GM12878 (cell line): Measurements from ENCODE around the gene SLC25A26. TPM values are rescaled to one million over a fixed set of nuclear protein-coding genes. Genes with fewer than 3 reads are reported as not detected.
"Not testable (repeated sequence)": the region's sequence is repeated elsewhere in the genome, so short reads cannot be mapped to it uniquely, and the experiment has no call there.

ENCODE experiments used
- ATAC-seq: fragments of 200-7000 bp; cut with Tn5 transposase; 3 replicates; pipeline ENCODE4 v1.9.1; 2020; ENCODE audit warnings: mild to moderate bottlenecking, moderate library complexity
- BruUV-seq: library from RNA; stranded (reverse); fragments of 400-500 nt; replicated peaks from 2 replicates; lab custom pipeline; 2021; lab: Mats Ljungman, UMichigan
- CTCF ChIA-PET: fragments of 300-600 bp; sonication (Branson Sonifier 250); formaldehyde crosslinking; extraction: SDS; loops from one replicate; lab custom pipeline; 2021; ENCODE audit warnings: inconsistent platforms; lab: Yijun Ruan, JAX
- POLR2A ChIA-PET: fragments of 350-600 bp; formaldehyde crosslinking; extraction: SDS; loops from one replicate; lab custom pipeline; 2021; ENCODE audit warnings: inconsistent platforms; lab: Charles Lee
- RAD21 ChIA-PET: fragments of 300-600 bp; sonication (Branson Sonifier 250); formaldehyde crosslinking; loops from one replicate; lab custom pipeline; 2023; ENCODE audit warnings: antibody characterized with exemption; ENCODE audit not compliant: unreplicated experiment; lab: Charles Lee
- SMC1A ChIA-PET: fragments of 300-600 bp; sonication (Branson Sonifier 250); formaldehyde crosslinking; loops from one replicate; lab custom pipeline; 2023; ENCODE audit not compliant: unreplicated experiment, uncharacterized antibody; lab: Charles Lee
- DNase-seq: peaks from one replicate; pipeline ENCODE4 v3.0.0-alpha.2; 2011; ENCODE audit warnings: low read depth, low spot score
- FAIRE-seq: peaks from 3 replicates; lab custom pipeline; 2011; peaks lifted over from hg19 to GRCh38; lab: Jason Lieb, UNC
- H2AFZ ChIP-seq: 2 replicates; pipeline ENCODE4 v1.6.0; 2011; ENCODE audit warnings: low read depth, low read length, control low read depth; ENCODE audit not compliant: control insufficient read depth
- H3K27ac ChIP-seq: 2 replicates; pipeline ENCODE4 v1.5.1; 2011; ENCODE audit warnings: control low read depth; ENCODE audit not compliant: control insufficient read depth, insufficient read depth
- H3K27me3 ChIP-seq, 2 experiments: replicated peaks in 1 of 2; 2 replicates each; pipeline versions ENCODE4 v1.6.0 to v1.6.1; 2011; ENCODE audit warnings: low read length in 1 of 2; ENCODE audit not compliant: control insufficient read depth in 2 of 2, insufficient read depth in 2 of 2
- H3K36me3 ChIP-seq, 2 experiments: 2 replicates each; pipeline ENCODE4 v1.5.1; 2011; ENCODE audit warnings: low read length in 1 of 2; ENCODE audit not compliant: control insufficient read depth in 2 of 2, insufficient read depth in 2 of 2
- H3K4me1 ChIP-seq: 2 replicates; pipeline ENCODE4 v1.6.1; 2011; ENCODE audit warnings: mild to moderate bottlenecking, low read length, moderate library complexity, mixed read lengths; ENCODE audit not compliant: control insufficient read depth, insufficient read depth
- H3K4me2 ChIP-seq: 2 replicates; pipeline ENCODE4 v1.6.0; 2011; ENCODE audit warnings: control low read depth; ENCODE audit not compliant: control insufficient read depth, insufficient read depth
- H3K4me3 ChIP-seq: fragments of 200-600 bp; sonication (generic); 2 replicates; pipeline ENCODE4 v1.5.1; 2016
- H3K79me2 ChIP-seq: 2 replicates; pipeline ENCODE4 v1.6.0; 2011; ENCODE audit warnings: low read length; ENCODE audit not compliant: control insufficient read depth, insufficient read depth
- H3K9ac ChIP-seq: 2 replicates; pipeline ENCODE4 v1.8.0; 2011; ENCODE audit warnings: low read length, control low read depth, mixed read lengths; ENCODE audit not compliant: control insufficient read depth, insufficient read depth
- H3K9me3 ChIP-seq: replicated peaks from 3 replicates; pipeline ENCODE4 v1.5.1; 2011; ENCODE audit warnings: mild to moderate bottlenecking, low read length; ENCODE audit not compliant: control insufficient read depth, insufficient read depth
- H4K20me1 ChIP-seq: 2 replicates; pipeline ENCODE4 v1.6.0; 2011; ENCODE audit not compliant: control insufficient read depth, insufficient read depth
- ATF3 ChIP-seq: IDR thresholded peaks from 2 replicates; pipeline ENCODE4 v1.6.1; 2011; ENCODE audit warnings: low read depth, mild to moderate bottlenecking, low read length, moderate library complexity, borderline replicate concordance; ENCODE audit errors: extremely low read depth
- CEBPZ ChIP-seq: fragments of 150-350 bp; IDR thresholded peaks from 2 replicates; pipeline ENCODE4 v1.6.1; 2016; ENCODE audit warnings: low read depth, low read length
- CREB1 ChIP-seq: IDR thresholded peaks from 2 replicates; pipeline ENCODE4 v1.6.1; 2012; ENCODE audit warnings: low read depth, mild to moderate bottlenecking, inconsistent platforms
- GATAD2B ChIP-seq: fragments of 450-650 bp; conservative IDR thresholded peaks from 2 replicates; pipeline ENCODE4 v1.6.1; 2017; ENCODE audit warnings: low read depth, mild to moderate bottlenecking, moderate library complexity
- IKZF2 ChIP-seq, 2 experiments: fragments of 450-650 bp; IDR thresholded peaks; 2 replicates each; pipeline ENCODE4 v1.6.1; 2017; ENCODE audit warnings: mild to moderate bottlenecking in 2 of 2, moderate library complexity in 2 of 2
- KDM1A ChIP-seq: fragments of 200-600 bp; sonication (generic); IDR thresholded peaks from 2 replicates; pipeline ENCODE4 v1.6.1; 2016; ENCODE audit warnings: borderline replicate concordance
- PML ChIP-seq: IDR thresholded peaks from 2 replicates; pipeline ENCODE4 v1.6.1; 2012; ENCODE audit warnings: low read length, inconsistent platforms
- RUNX3 ChIP-seq: IDR thresholded peaks from 2 replicates; pipeline ENCODE4 v1.6.1; 2012; ENCODE audit warnings: low read length, inconsistent platforms
- STAT1 ChIP-seq: fragments of 450-650 bp; conservative IDR thresholded peaks from 2 replicates; pipeline ENCODE4 v1.6.1; 2014; ENCODE audit warnings: antibody characterized with exemption, mild to moderate bottlenecking
- ZNF207 ChIP-seq: fragments of 450-650 bp; IDR thresholded peaks from 2 replicates; pipeline ENCODE4 v1.6.1; 2014; ENCODE audit warnings: antibody characterized with exemption, mild to moderate bottlenecking, borderline replicate concordance
- ZNF622 ChIP-seq: fragments of 450-650 bp; IDR thresholded peaks from 2 replicates; pipeline ENCODE4 v1.6.1; 2017; ENCODE audit warnings: mild to moderate bottlenecking, inconsistent platforms
- WGBS: methylation state at CpG from one replicate; pipeline ENCODE4 v1.1.6; 2016; ENCODE audit warnings: low lambda C conversion rate; ENCODE audit not compliant: insufficient replicate concordance, insufficient coverage; ENCODE audit errors: missing lambda C conversion rate; 5-methylcytosine and 5-hydroxymethylcytosine counted together
- in situ Hi-C: fragments of 300-500 bp; cut with MboI; formaldehyde crosslinking; loops from 9 replicates; pipeline ENCODE4 v1.14.3; 2018; ENCODE audit warnings: mixed read lengths
- intact Hi-C: fragments of 100-400 bp; cut with micrococcal nuclease; formaldehyde crosslinking; loops from one replicate; pipeline ENCODE4 v1.14.2; 2022; ENCODE audit not compliant: unreplicated experiment
- polyA plus RNA-seq, 11 experiments: library from polyadenylated mRNA; depleted of rRNA in 4 of 11; unstranded in 6 of 11; stranded (reverse) in 5 of 11; fragments of >200 nt; fragmentation: Nextera tagmentation in 4 of 11; fragmentation: Illumina TruSeq in 1 of 11; extraction: Ambion mirVana in 4 of 11; extraction: Trizol in 1 of 11; gene quantifications; 1 replicate in 1 of 11; 2 replicates in 10 of 11; pipeline versions ENCODE4 v1.2.1 to v1.2.3, GENCODE V29; 2011 to 2016; ENCODE audit warnings: inconsistent platforms in 2 of 11, missing spikeins in 2 of 11, low read depth in 1 of 11
- total RNA-seq, 4 experiments: library from RNA; depleted of rRNA in 3 of 4; stranded (reverse); fragments of >200 nt in 3 of 4; fragmentation: Illumina TruSeq in 1 of 4; extraction: Trizol in 1 of 4; gene quantifications; 2 replicates each; pipeline versions ENCODE4 v1.2.1 to v1.2.3, GENCODE V29; 2013 to 2021

The SLC25A26 gene
- total and polyA plus RNA-seq, 10 of the 15 experiments (the other 5 are each of a cell fraction or from before 2014, with no cell fraction given) = 14.6 to 49.7 (median 24.9) TPM

GRCh38 chr3:66304293-66304692 is 83.5 kb downstream of the SLC25A26 start:
- ChIA-PET SMC1A (interaction anchor here (1.0 to 1.8 kb wide), 3 partner anchors 14 to 51 kb away, joined by 3 to 4 read pairs (median 4); no protein-coding TSS in a partner anchor), CTCF (interaction anchor here (1.3 kb wide), 1 partner anchor 15 kb away, joined by 4 read pairs; no protein-coding TSS in a partner anchor), RAD21 (interaction anchor here (0.7 to 1.4 kb wide), 2 partner anchors 18 to 41 kb away, joined by 3 to 4 read pairs; no protein-coding TSS in a partner anchor), POLR2A (no interaction called here)
- no peaks in the 10 kb centered on the region for H3K79me2 ChIP-seq
- H3K9ac ChIP-seq = no peak overlapping the region
- in situ Hi-C loops = no loop called here
- H3K4me1 ChIP-seq = peaks cover 20% of the 10 kb centered on the region
- ATAC-seq = peak; percentile 54
- peak overlapping the region; percentile 33; the same call in 1 of the 2 replicates for H3K4me2 ChIP-seq
- WGBS = 85% methylated on average over 3 of the region's 3 CpGs
- H3K4me3 ChIP-seq = no peak overlapping the region
- TF ChIP-seq PML = no peak
- no peak for TF ChIP-seq CEBPZ
- no peak for TF ChIP-seq GATAD2B
- no peak for TF ChIP-seq KDM1A
- no peak for TF ChIP-seq ZNF622
- TF ChIP-seq ZNF207 = no peak
- TF ChIP-seq CREB1 = no peak
- TF ChIP-seq STAT1 = no peak
- TF ChIP-seq IKZF2 (IDR thresholded peaks at IDR 0.05) = no peak
- no peak for TF ChIP-seq RUNX3
- no peak for TF ChIP-seq ATF3
- no TSS peak for BruUV-seq
- FAIRE-seq = peak; percentile 18
- no peaks in the 10 kb centered on the region for H3K36me3 ChIP-seq
- H3K9me3 ChIP-seq = no peaks in the 10 kb centered on the region; the same call in 2 of the 3 replicates
- H3K27me3 ChIP-seq = no peaks in the 10 kb centered on the region
- DNase-seq = no peak
- H3K27ac ChIP-seq = no peak overlapping the region
- H2AFZ ChIP-seq = peak overlapping the region; percentile 44
- intact Hi-C loops = no loop called here
- no peaks in the 10 kb centered on the region for H4K20me1 ChIP-seq

- H3K9me3 ChIP-seq, H4K20me1 ChIP-seq, H3K9ac ChIP-seq, FAIRE-seq, H2AFZ ChIP-seq, SMC1A ChIA-PET, DNase-seq, BruUV-seq, POLR2A ChIA-PET, H3K4me3 ChIP-seq, intact Hi-C loops, H3K27ac ChIP-seq, in situ Hi-C loops, CTCF ChIA-PET, H3K79me2 ChIP-seq, H3K36me3 ChIP-seq, H3K4me2 ChIP-seq, RAD21 ChIA-PET, H3K27me3 ChIP-seq, ATAC-seq: not testable (repeated sequence)
- H3K4me1 ChIP-seq = peaks cover 20% of the 10 kb centered on the region
- 86% methylated on average over 7 of the region's 7 CpGs for WGBS
These were observed 85.3 kb downstream of the SLC25A26 start for GRCh38 chr3:66306086-66306485.
